ENCODE data around the gene ZNF362.

The ZNF362 gene

DNA sequence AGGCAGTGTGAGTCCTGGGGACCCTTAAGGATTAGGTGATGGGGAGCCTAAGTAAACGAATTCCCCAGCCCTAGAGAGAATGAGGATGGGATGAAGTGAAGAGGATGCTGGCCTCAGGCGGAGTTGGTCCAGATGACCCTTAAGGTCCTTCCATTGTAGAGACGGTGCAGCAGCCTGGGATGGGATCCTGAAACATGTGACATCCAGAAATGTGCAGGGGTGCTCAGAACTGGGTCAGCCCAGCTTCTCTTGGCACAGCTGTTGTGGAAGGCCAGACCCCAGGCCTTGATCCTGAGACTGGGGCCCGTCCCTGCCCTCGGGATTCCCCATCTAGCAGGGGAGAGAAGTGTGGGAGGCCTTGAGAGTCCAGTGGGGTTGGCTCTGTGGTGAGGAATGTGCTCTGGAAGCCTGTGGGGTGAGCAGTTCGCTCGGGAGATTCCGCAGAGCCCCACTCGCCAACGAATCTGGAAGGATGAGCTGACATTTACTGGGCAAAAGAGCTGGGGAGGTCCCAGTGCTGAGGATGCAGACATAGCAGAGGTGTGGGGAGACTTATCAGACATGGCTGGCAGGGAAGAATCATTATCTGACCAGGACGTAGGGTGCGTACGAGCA, 36.5 kb downstream of the ZNF362 start:
- no peak for TF ChIP-seq CTCF (IDR thresholded peaks at IDR 0.05; ENCODE audit: low read depth, low read length)
- H3K4me3 ChIP-seq (ENCODE audit: low read depth, low read length) = no peak overlapping the region

- no peak for TF ChIP-seq CTCF (IDR thresholded peaks at IDR 0.05; ENCODE audit: low read depth, low read length)
- no peak overlapping the region for H3K4me3 ChIP-seq (ENCODE audit: low read depth, low read length)
Observed at GRCh38 chr1:33294071-33295010, 38.0 kb downstream of the ZNF362 start.

DNA sequence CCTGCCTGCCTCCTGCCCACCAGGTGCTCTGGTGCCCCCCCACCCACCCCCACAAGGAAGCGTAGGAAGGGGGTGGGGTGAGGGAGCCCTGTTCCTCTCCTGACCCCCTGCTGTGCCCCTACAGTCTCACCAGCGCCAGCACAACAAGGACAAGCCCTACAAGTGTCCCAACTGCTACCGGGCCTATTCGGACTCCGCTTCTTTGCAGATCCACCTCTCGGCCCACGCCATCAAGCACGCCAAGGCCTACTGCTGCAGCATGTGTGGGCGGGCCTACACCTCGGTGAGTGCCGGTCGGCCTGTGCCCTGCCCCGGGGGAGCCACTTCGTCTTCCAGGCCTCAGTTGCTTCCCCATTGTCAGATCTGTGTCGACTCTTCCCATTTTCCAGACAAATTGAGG, 38.7 kb downstream of the ZNF362 start:
- TF ChIP-seq CTCF (IDR thresholded peaks at IDR 0.05; ENCODE audit: low read depth, low read length) = no peak
- H3K4me3 ChIP-seq (ENCODE audit: low read depth, low read length) = no peak overlapping the region

GRCh38 chr1:33295450-33296081, 39.3 kb downstream of the ZNF362 start:
- no peak overlapping the region for H3K4me3 ChIP-seq (ENCODE audit: low read depth, low read length)
- peak; percentile 92 for TF ChIP-seq CTCF (IDR thresholded peaks at IDR 0.05; ENCODE audit: low read depth, low read length)

- no peak for TF ChIP-seq CTCF (IDR thresholded peaks at IDR 0.05; ENCODE audit: low read depth, low read length)
- no peak overlapping the region for H3K4me3 ChIP-seq (ENCODE audit: low read depth, low read length)
Observed at GRCh38 chr1:33296082-33296458, 39.8 kb downstream of the ZNF362 start.

GRCh38 chr1:33296824-33297223, 40.5 kb downstream of the ZNF362 start:
- TF ChIP-seq CTCF (IDR thresholded peaks at IDR 0.05; ENCODE audit: low read depth, low read length) = no peak
- H3K4me3 ChIP-seq (ENCODE audit: low read depth, low read length) = no peak overlapping the region

Data from WI38 (cell line).